ENCODE measurements around the gene FAIM2. TPM values are rescaled to one million over a fixed set of nuclear protein-coding genes. Genes with fewer than 3 reads are reported as not detected.

FAIM2 gene
- polyA plus RNA-seq, 2 of the 4 experiments (the other 2 are of a cell fraction), result 0.23 TPM; not detected in 1

DNA sequence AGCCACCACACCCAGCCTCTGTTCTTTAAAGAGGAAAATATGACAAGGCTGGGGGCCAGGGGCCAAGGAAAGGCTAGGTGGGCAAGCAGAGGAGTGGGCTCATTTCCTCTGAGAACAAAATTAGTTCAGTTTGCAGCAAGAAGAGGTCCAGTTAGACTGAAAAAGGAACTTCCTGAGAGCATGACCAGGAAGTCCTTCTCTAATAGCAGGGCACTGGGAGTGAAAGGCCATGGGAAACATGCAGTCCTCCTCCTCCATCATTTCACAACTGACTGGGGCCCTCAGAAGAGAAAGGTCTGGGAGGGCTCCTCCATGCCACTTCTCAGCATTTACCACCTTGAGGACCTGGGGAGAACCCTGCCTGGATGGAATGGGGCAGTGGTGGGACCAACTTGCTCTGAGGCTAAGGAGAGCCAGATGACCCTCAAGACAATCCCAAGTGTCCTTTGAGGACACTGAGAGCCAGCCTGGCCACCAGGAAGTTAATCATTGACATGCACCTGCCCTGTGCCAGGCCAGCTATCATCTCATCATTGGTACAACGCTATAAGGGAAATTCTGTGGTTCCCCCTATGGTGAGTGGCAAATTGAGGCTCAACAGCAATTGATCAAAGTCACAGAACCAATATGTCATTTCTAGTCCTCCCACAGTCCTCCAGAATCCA is 48.8 kb upstream of the FAIM2 start:
- no peak for TF ChIP-seq HEYL (CRISPR knock-in tag; IDR thresholded peaks at IDR 0.05)
- no peak for TF ChIP-seq CBX2 (IDR thresholded peaks at IDR 0.05; ENCODE audit: borderline replicate concordance, low read depth)
- TF ChIP-seq MAFK (IDR thresholded peaks at IDR 0.05; ENCODE audit: partially characterized antibody), result no peak
- no peak for TF ChIP-seq ESRRA (IDR thresholded peaks at IDR 0.05; ENCODE audit: borderline replicate concordance, low read length)
- no peak for TF ChIP-seq TP53 (CRISPR knock-in tag; IDR thresholded peaks at IDR 0.05)
- TF ChIP-seq FOSB (CRISPR knock-in tag; IDR thresholded peaks at IDR 0.05), result no peak
- Histone ChIP-seq H3K27ac (no peak overlapping the region), H3K9me3 (no peaks in the 10 kb centered on the region), H3K4me3 (no peak overlapping the region), H3K4me1 (no peaks in the 10 kb centered on the region), H3K4me2 (no peak overlapping the region)
- ChIA-PET POLR2A (no interaction called here), CTCF (interaction anchor here (0.5 to 8.0 kb wide), 5 partner anchors 11 to 85 kb away, joined by 3 to 91 read pairs (median 4); no protein-coding TSS in a partner anchor)
- DNase-seq (ENCODE audit: low read depth in 1 of 2, low spot score in 1 of 2) (no peak), FAIRE-seq (no peak), ATAC-seq (no peak)
- WGBS (ENCODE audit: missing lambda C conversion rate), result 43% methylated on average over 1 of the region's 1 CpG

DNA sequence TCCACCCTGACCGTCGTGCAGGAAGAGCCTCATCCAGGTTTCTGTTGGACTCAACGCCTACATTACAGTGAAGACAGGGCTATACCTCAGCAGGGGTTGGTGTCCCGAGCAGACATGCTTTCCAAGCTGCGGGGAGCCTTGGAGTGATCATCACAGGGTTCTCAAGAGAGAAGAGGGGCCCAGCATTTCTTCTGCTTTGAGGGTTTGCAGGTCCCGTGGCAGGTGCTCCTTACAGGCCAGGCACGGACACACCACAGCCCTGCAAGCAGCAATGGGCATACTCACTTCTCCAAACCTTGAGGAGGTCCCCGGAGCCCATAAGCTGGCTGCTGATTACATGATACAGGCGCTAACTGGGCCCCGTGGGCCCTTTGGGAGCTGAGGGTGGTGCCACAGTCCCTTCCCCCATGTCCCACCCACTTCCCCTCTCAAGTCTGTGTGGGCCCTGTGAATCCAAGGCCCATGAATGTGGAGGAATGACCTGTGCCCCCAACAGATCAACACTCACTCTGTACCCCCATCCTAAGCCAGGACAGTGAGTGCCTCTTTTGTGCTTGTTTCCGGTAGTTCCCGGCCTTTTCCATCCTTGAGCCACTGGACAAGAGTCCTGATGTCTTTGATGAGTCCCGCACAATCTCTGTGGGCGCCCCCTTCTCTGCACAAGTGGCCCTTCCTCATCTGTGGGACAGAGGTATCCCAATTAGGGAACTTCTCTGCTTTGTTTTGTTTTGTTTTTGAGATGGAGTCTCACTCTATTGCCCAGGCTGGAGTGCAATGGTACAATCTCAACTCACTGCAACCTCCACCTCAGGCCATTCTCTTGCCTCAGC is 47.9 kb upstream of the FAIM2 start:
- 71% methylated on average over 14 of the region's 14 CpGs for WGBS (ENCODE audit: missing lambda C conversion rate)
- POLR2A ChIA-PET, result no interaction called here
- no peak overlapping the region for H3K4me2 ChIP-seq
- H3K9me3 ChIP-seq, result no peaks in the 10 kb centered on the region
- no peak overlapping the region for H3K27ac ChIP-seq
- FAIRE-seq, result no peak
- DNase-seq (ENCODE audit: low read depth in 1 of 2, low spot score in 1 of 2), result no peak
- TF ChIP-seq HDAC2 (IDR thresholded peaks at IDR 0.05), result no peak
- TF ChIP-seq RCOR1 (IDR thresholded peaks at IDR 0.05; ENCODE audit: low read depth, low read length), result no peak
- no peak for TF ChIP-seq CBX8 (IDR thresholded peaks at IDR 0.05)
- TF ChIP-seq, protein P1, sequence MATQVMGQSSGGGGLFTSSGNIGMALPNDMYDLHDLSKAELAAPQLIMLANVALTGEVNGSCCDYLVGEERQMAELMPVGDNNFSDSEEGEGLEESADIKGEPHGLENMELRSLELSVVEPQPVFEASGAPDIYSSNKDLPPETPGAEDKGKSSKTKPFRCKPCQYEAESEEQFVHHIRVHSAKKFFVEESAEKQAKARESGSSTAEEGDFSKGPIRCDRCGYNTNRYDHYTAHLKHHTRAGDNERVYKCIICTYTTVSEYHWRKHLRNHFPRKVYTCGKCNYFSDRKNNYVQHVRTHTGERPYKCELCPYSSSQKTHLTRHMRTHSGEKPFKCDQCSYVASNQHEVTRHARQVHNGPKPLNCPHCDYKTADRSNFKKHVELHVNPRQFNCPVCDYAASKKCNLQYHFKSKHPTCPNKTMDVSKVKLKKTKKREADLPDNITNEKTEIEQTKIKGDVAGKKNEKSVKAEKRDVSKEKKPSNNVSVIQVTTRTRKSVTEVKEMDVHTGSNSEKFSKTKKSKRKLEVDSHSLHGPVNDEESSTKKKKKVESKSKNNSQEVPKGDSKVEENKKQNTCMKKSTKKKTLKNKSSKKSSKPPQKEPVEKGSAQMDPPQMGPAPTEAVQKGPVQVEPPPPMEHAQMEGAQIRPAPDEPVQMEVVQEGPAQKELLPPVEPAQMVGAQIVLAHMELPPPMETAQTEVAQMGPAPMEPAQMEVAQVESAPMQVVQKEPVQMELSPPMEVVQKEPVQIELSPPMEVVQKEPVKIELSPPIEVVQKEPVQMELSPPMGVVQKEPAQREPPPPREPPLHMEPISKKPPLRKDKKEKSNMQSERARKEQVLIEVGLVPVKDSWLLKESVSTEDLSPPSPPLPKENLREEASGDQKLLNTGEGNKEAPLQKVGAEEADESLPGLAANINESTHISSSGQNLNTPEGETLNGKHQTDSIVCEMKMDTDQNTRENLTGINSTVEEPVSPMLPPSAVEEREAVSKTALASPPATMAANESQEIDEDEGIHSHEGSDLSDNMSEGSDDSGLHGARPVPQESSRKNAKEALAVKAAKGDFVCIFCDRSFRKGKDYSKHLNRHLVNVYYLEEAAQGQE (IDR thresholded peaks at IDR 0.05), result no peak
- TF ChIP-seq ESRRA (IDR thresholded peaks at IDR 0.05; ENCODE audit: borderline replicate concordance, low read length), result no peak
- no peak for TF ChIP-seq RAD21 (conservative IDR thresholded peaks at IDR 0.05 in 1 of 2, IDR thresholded peaks at IDR 0.05 in 1 of 2)
- TF ChIP-seq SMC3 (IDR thresholded peaks at IDR 0.05), result no peak
- no peak for TF ChIP-seq NPAS2 (CRISPR knock-in tag; IDR thresholded peaks at IDR 0.05; ENCODE audit: borderline replicate concordance)
- TF ChIP-seq KDM5A (IDR thresholded peaks at IDR 0.05), result no peak
- TF ChIP-seq, protein P2, sequence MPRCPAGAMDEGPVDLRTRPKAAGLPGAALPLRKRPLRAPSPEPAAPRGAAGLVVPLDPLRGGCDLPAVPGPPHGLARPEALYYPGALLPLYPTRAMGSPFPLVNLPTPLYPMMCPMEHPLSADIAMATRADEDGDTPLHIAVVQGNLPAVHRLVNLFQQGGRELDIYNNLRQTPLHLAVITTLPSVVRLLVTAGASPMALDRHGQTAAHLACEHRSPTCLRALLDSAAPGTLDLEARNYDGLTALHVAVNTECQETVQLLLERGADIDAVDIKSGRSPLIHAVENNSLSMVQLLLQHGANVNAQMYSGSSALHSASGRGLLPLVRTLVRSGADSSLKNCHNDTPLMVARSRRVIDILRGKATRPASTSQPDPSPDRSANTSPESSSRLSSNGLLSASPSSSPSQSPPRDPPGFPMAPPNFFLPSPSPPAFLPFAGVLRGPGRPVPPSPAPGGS (IDR thresholded peaks at IDR 0.05), result no peak
- TF ChIP-seq ZSCAN20 (CRISPR knock-in tag; IDR thresholded peaks at IDR 0.05), result no peak
- no peak for TF ChIP-seq CBX2 (IDR thresholded peaks at IDR 0.05; ENCODE audit: borderline replicate concordance, low read depth)
- TF ChIP-seq NR3C1 (IDR thresholded peaks at IDR 0.05), result no peak
- no peak for TF ChIP-seq GATA3 (IDR thresholded peaks at IDR 0.05; ENCODE audit: borderline replicate concordance)
- TF ChIP-seq, protein P3, sequence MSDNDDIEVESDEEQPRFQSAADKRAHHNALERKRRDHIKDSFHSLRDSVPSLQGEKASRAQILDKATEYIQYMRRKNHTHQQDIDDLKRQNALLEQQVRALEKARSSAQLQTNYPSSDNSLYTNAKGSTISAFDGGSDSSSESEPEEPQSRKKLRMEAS (IDR thresholded peaks at IDR 0.05), result no peak
- no peak for TF ChIP-seq EHMT2 (IDR thresholded peaks at IDR 0.05; ENCODE audit: low read depth)
- TF ChIP-seq, protein P4, sequence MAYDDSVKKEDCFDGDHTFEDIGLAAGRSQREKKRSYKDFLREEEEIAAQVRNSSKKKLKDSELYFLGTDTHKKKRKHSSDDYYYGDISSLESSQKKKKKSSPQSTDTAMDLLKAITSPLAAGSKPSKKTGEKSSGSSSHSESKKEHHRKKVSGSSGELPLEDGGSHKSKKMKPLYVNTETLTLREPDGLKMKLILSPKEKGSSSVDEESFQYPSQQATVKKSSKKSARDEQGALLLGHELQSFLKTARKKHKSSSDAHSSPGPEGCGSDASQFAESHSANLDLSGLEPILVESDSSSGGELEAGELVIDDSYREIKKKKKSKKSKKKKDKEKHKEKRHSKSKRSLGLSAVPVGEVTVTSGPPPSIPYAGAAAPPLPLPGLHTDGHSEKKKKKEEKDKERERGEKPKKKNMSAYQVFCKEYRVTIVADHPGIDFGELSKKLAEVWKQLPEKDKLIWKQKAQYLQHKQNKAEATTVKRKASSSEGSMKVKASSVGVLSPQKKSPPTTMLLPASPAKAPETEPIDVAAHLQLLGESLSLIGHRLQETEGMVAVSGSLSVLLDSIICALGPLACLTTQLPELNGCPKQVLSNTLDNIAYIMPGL (CRISPR knock-in tag; IDR thresholded peaks at IDR 0.05; ENCODE audit: borderline replicate concordance), result no peak
- no peak for TF ChIP-seq SREBF2 (IDR thresholded peaks at IDR 0.05)
- no peak for TF ChIP-seq RARB (CRISPR knock-in tag; IDR thresholded peaks at IDR 0.05)
- no peak for TF ChIP-seq MAFK (IDR thresholded peaks at IDR 0.05; ENCODE audit: partially characterized antibody)
- ATAC-seq, result no peak
- CTCF ChIA-PET, result interaction anchor here (1.2 to 7.7 kb wide), 2 partner anchors 12 to 85 kb away, joined by 5 to 193 read pairs; partner anchors contain the start of gene AQP5
- no peak overlapping the region for H3K4me3 ChIP-seq
- H3K4me1 ChIP-seq, result no peaks in the 10 kb centered on the region

Data from A549 (cell line).